Upper lobe of right lung (tissue), 1 donor: ENCODE measurements around the gene P3H3. TPM values are rescaled to one million over a fixed set of nuclear protein-coding genes. Genes with fewer than 3 reads are reported as not detected.
A peak's percentile ranks its signal among the peaks of the same experiment; 100 is the strongest.

Source experiments
- ATAC-seq: fragments of 200-7000 bp; cut with Tn5 transposase; one replicate; pipeline ENCODE4 v1.9.1; 2020; ENCODE audit warnings: mild to moderate bottlenecking, moderate library complexity
- DNase-seq: peaks from one replicate; pipeline ENCODE4 v3.0.0-alpha.2; 2020
- H3K27ac ChIP-seq: fragments of 200-600 bp; one replicate; pipeline ENCODE4 v1.8.0; 2022
- H3K27me3 ChIP-seq: fragments of 200-600 bp; one replicate; pipeline ENCODE4 v1.8.0; 2022; ENCODE audit warnings: mild to moderate bottlenecking
- H3K36me3 ChIP-seq: fragments of 200-600 bp; one replicate; pipeline ENCODE4 v1.8.0; 2022
- H3K4me1 ChIP-seq: fragments of 200-600 bp; one replicate; pipeline ENCODE4 v1.8.0; 2022
- H3K4me3 ChIP-seq: fragments of 200-600 bp; one replicate; pipeline ENCODE4 v1.8.0; 2022; ENCODE audit warnings: mild to moderate bottlenecking
- H3K9me3 ChIP-seq: fragments of 200-600 bp; one replicate; pipeline ENCODE4 v1.8.0; 2022
- CTCF ChIP-seq: fragments of 200-600 bp; IDR thresholded peaks from one replicate; pipeline ENCODE4 v1.8.0; 2022; ENCODE audit warnings: antibody characterized with exemption
- intact Hi-C: fragments of 100-400 bp; cut with DNase I; formaldehyde crosslinking; loops from one replicate; pipeline ENCODE4 v1.11.0; 2022
- total RNA-seq: library from RNA; stranded (reverse); fragmentation: NEBNext Ultra II Directional; extraction: Animal tissue kit (Norgen Biotek cat#: 25700); gene quantifications from one replicate; pipeline ENCODE4 v1.2.1, GENCODE V29; 2021
- donor health status: DM: no; HTN: yes; CAD: no; lungs with severe emphysema.

Gene P3H3
- total RNA-seq, 1 donor from 2014 or later = 9.7 TPM

DNA sequence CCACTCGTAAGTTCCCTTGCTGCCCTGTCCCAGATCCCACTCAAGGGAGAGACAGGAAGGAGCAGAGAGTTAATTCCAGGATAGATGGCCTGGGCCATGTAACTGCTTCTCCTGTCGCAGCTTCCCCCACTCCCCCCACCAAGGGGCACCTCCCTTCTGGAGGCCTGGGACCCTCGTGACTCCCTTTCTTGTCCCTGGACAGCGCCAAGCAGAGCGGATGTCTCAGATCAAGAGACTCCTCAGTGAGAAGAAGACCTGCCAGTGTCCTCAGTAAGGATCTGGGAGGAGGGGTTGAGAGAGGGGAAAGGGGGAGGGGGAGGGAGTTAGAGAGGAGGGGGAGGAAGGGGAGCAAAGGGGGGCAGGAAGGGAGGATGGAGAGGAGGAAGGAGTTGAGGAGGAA lies 9.6 kb upstream of the P3H3 start:
- H3K27ac ChIP-seq = no peak overlapping the region
- intact Hi-C loops = no loop called here
- DNase-seq (no peak), ATAC-seq (no peak)
- no peak overlapping the region for H3K4me3 ChIP-seq
- H3K36me3 ChIP-seq = no peaks in the 10 kb centered on the region
- TF ChIP-seq CTCF = no peak
- no peaks in the 10 kb centered on the region for H3K27me3 ChIP-seq
- peaks cover 6% of the 10 kb centered on the region for H3K4me1 ChIP-seq
- H3K9me3 ChIP-seq = no peaks in the 10 kb centered on the region

- Histone ChIP-seq H3K9me3 (no peaks in the 10 kb centered on the region), H3K4me1 (peaks cover 6% of the 10 kb centered on the region), H3K27me3 (no peaks in the 10 kb centered on the region), H3K36me3 (no peaks in the 10 kb centered on the region), H3K4me3 (no peak overlapping the region), H3K27ac (no peak overlapping the region)
- intact Hi-C loops = loop anchor here (10.0 kb wide), 1 partner anchor 85 kb away; no protein-coding TSS in a partner anchor
- no peak for DNase-seq
- no peak for TF ChIP-seq CTCF
- ATAC-seq = no peak
Observed at GRCh38 chr12:6819106-6820030, 8.8 kb upstream of the P3H3 start.

DNA sequence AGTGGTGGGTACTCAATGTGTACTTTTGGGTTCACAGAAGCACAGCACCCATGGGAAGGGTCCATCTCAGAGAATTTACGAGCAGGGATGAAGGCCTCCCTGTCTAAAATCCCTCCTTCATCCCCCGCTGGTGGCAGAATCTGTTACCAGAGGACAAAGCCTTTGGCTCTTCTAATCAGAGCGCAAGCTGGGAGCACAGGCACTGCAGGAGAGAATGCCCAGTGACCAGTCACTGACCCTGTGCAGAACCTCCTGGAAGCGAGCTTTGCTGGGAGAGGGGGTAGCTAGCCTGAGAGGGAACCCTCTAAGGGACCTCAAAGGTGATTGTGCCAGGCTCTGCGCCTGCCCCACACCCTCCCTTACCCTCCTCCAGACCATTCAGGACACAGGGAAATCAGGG lies 8.0 kb upstream of the P3H3 start:
- Histone ChIP-seq H3K27ac (no peak overlapping the region), H3K9me3 (no peaks in the 10 kb centered on the region), H3K4me1 (peaks cover 6% of the 10 kb centered on the region), H3K4me3 (no peak overlapping the region), H3K36me3 (no peaks in the 10 kb centered on the region), H3K27me3 (no peaks in the 10 kb centered on the region)
- no peak for TF ChIP-seq CTCF
- intact Hi-C loops = loop anchor here (10.0 kb wide), 1 partner anchor 85 kb away; no protein-coding TSS in a partner anchor
- DNase-seq (no peak), ATAC-seq (no peak)

DNA sequence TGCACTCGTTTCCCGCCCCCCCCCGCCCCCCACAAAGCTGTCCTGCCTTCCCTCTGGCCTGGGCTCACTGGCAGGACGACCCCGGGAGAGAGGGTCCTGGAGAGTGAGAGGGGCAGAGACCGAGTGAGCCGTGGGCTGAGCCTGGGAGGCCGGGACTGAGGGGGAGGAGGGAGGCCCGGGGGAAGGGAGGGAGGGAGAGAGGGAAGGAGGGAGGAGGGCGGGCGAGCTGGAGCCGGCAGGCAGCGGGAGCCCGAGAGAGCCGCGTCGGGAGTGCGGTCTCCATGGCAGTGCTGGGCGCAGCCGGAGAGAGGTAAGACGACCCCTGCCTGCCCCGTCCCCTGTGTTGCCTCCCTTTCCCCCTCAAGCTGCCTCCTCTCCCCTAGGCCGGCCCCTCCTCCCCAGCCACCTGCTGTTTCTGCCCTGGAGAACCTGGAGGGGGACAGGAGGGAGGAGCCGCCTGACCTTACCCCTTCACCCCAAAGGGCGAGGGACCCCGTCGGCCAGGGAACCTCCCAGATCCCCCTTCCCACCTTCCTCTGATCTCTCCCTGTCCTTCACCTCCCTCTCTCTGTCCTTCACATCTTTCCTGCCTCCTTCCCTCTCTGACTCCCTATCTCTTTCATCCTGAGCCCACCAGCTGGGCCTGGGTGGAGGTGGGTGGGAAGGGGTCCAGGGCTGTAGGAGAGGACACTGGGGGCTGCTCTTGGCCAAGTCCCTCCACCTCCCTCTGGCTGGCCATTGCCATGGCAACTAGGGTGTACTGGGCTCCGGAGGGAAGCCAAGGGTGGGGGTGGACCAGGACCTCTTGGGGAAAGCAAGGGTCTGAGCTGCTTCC lies 6.4 kb upstream of the P3H3 start, which contains the start of gene GPR162:
TSS of gene GPR162 (plus strand) at position 231 of the 835 bp plus-strand sequence. CDS start 2,078 bp downstream, outside the sequence.
- intact Hi-C loops = loop anchor here (10.0 kb wide), 1 partner anchor 87 kb away; no protein-coding TSS in a partner anchor
- no peak for TF ChIP-seq CTCF
- no peaks in the 10 kb centered on the region for H3K9me3 ChIP-seq
- DNase-seq (peak; percentile 75), ATAC-seq (peak; percentile 56)
- peaks cover 6% of the 10 kb centered on the region for H3K4me1 ChIP-seq
- H3K27me3 ChIP-seq = no peaks in the 10 kb centered on the region
- H3K36me3 ChIP-seq = no peaks in the 10 kb centered on the region
- peak within 1 kb of the TSS; percentile 55 for H3K27ac ChIP-seq
- peak within 1 kb of the TSS; percentile 51 for H3K4me3 ChIP-seq

GRCh38 chr12:6822426-6823135 lies 5.6 kb upstream of the P3H3 start:
- H3K4me1 ChIP-seq = peaks cover 11% of the 10 kb centered on the region
- intact Hi-C loops = loop anchor here (10.0 kb wide), 1 partner anchor 88 kb away; no protein-coding TSS in a partner anchor
- TF ChIP-seq CTCF = no peak
- no peaks in the 10 kb centered on the region for H3K27me3 ChIP-seq
- DNase-seq (no peak), ATAC-seq (no peak)
- H3K9me3 ChIP-seq = no peaks in the 10 kb centered on the region
- H3K27ac ChIP-seq = no peak overlapping the region
- H3K4me3 ChIP-seq = peak overlapping the region; percentile 51
- H3K36me3 ChIP-seq = no peaks in the 10 kb centered on the region
